Measurements from ENCODE around the gene TUBE1. TPM values are rescaled to one million over a fixed set of nuclear protein-coding genes. Genes with fewer than 3 reads are reported as not detected.

The TUBE1 gene
- total and polyA plus RNA-seq, 2 of the 4 experiments (the other 2 are of a cell fraction) = 7.9 to 8.6 TPM

- DNase-seq = no peak
- Histone ChIP-seq H3K9ac (ENCODE audit: low read depth, low read length) (no peak overlapping the region), H3K27ac (ENCODE audit: insufficient read depth, low read length) (no peak overlapping the region), H3K4me1 (ENCODE audit: control insufficient read depth, insufficient read depth, low read length) (no peaks in the 10 kb centered on the region), H2BK20ac (ENCODE audit: low read depth, low read length) (no peak overlapping the region), H2AFZ (replicated peaks; ENCODE audit: low read length, poor library complexity) (no peak overlapping the region), H2AK5ac (ENCODE audit: low read depth, low read length) (no peak overlapping the region), H4K5ac (ENCODE audit: low read depth, low read length) (no peak overlapping the region), H4K91ac (ENCODE audit: insufficient read depth, low read depth, low read length) (no peak overlapping the region), H3K4ac (ENCODE audit: low read depth, low read length) (no peak overlapping the region), H3K9me1 (ENCODE audit: insufficient read depth, low read length) (no peaks in the 10 kb centered on the region), H3K4me2 (ENCODE audit: low read depth, low read length) (no peak overlapping the region), H3K79me1 (ENCODE audit: low read depth in 1 of 2, low read length in 2 of 2) (no peaks in the 10 kb centered on the region), H2BK120ac (ENCODE audit: low read depth, low read length) (no peak overlapping the region), H3K27me3 (ENCODE audit: control insufficient read depth, insufficient read depth, low read length) (no peaks in the 10 kb centered on the region), H2AK9ac (replicated peaks; ENCODE audit: low read depth, low read length, poor library complexity) (no peak overlapping the region), H2BK5ac (ENCODE audit: low read depth, low read length, poor library complexity, severe bottlenecking) (no peak overlapping the region), H3K18ac (ENCODE audit: low read depth, low read length) (no peak overlapping the region), H3K9me3 (ENCODE audit: control insufficient read depth, insufficient read depth, low read length) (no peaks in the 10 kb centered on the region), H3K36me3 (ENCODE audit: control insufficient read depth, insufficient read depth, low read length) (peaks cover 41% of the 10 kb centered on the region), H3K4me3 (ENCODE audit: insufficient read depth, low read depth, low read length) (no peak overlapping the region), H4K8ac (ENCODE audit: low read depth in 2 of 2, low read length in 2 of 2) (no peak overlapping the region), H3K56ac (ENCODE audit: extremely low read depth, insufficient read depth, low read length) (no peak overlapping the region), H2BK15ac (ENCODE audit: low read depth, low read length) (no peak overlapping the region), H3K14ac (replicated peaks; ENCODE audit: low read depth, low read length) (no peak overlapping the region), H4K20me1 (ENCODE audit: insufficient read depth, low read length) (no peaks in the 10 kb centered on the region), H3K23ac (ENCODE audit: low read depth, low read length) (no peak overlapping the region)
- intact Hi-C loops (cut with micrococcal nuclease) (loop anchor here (2.0 to 5.0 kb wide), 2 partner anchors 13 to 51 kb away; no protein-coding TSS in a partner anchor), dilution Hi-C loops (cut with HindIII; ENCODE audit: low sequenced_read_pairs, unreplicated experiment) (no loop called here), in situ Hi-C loops (cut with MboI; ENCODE audit: low sequenced_read_pairs) (no loop called here)
- no TSS peak for BruUV-seq (replicated peaks)
- ChIA-PET CTCF (no interaction called here), POLR2A (ENCODE audit: unreplicated experiment) (no interaction called here)
- no peak for TF ChIP-seq SMC3 (IDR thresholded peaks at IDR 0.05; ENCODE audit: low read depth, low read length)
- TF ChIP-seq MAZ (IDR thresholded peaks at IDR 0.05; ENCODE audit: borderline replicate concordance, low read depth, low read length) = no peak
- TF ChIP-seq, protein P1, sequence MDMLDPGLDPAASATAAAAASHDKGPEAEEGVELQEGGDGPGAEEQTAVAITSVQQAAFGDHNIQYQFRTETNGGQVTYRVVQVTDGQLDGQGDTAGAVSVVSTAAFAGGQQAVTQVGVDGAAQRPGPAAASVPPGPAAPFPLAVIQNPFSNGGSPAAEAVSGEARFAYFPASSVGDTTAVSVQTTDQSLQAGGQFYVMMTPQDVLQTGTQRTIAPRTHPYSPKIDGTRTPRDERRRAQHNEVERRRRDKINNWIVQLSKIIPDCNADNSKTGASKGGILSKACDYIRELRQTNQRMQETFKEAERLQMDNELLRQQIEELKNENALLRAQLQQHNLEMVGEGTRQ (IDR thresholded peaks at IDR 0.05; ENCODE audit: low read depth, low read length) = no peak
- no peak for TF ChIP-seq MXI1 (IDR thresholded peaks at IDR 0.05; ENCODE audit: borderline replicate concordance, low read depth, low read length)
- TF ChIP-seq RCOR1 (IDR thresholded peaks at IDR 0.05; ENCODE audit: insufficient replicate concordance, low read length) = no peak
- TF ChIP-seq CEBPB (IDR thresholded peaks at IDR 0.05; ENCODE audit: low read depth, low read length) = no peak
- no peak for TF ChIP-seq RAD21 (IDR thresholded peaks at IDR 0.05; ENCODE audit: low read length)
- no peak for TF ChIP-seq CHD1 (IDR thresholded peaks at IDR 0.05; ENCODE audit: low read depth, low read length)
- no peak for TF ChIP-seq MAFK (IDR thresholded peaks at IDR 0.05; ENCODE audit: low read depth, low read length)
- TF ChIP-seq NFE2L2 (IDR thresholded peaks at IDR 0.05; ENCODE audit: low read depth, low read length) = no peak
- TF ChIP-seq FOS (IDR thresholded peaks at IDR 0.05; ENCODE audit: low read depth, low read length) = no peak
- TF ChIP-seq, protein P2, sequence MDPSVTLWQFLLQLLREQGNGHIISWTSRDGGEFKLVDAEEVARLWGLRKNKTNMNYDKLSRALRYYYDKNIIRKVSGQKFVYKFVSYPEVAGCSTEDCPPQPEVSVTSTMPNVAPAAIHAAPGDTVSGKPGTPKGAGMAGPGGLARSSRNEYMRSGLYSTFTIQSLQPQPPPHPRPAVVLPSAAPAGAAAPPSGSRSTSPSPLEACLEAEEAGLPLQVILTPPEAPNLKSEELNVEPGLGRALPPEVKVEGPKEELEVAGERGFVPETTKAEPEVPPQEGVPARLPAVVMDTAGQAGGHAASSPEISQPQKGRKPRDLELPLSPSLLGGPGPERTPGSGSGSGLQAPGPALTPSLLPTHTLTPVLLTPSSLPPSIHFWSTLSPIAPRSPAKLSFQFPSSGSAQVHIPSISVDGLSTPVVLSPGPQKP (IDR thresholded peaks at IDR 0.05; ENCODE audit: borderline replicate concordance, low read depth, low read length) = no peak
- TF ChIP-seq BHLHE40 (IDR thresholded peaks at IDR 0.05; ENCODE audit: low read depth, low read length) = no peak
- TF ChIP-seq POLR2A (IDR thresholded peaks at IDR 0.05; ENCODE audit: low read depth, low read length) = no peak
- TF ChIP-seq RFX5 (IDR thresholded peaks at IDR 0.05; ENCODE audit: low read depth, low read length) = no peak
- TF ChIP-seq, protein P3, sequence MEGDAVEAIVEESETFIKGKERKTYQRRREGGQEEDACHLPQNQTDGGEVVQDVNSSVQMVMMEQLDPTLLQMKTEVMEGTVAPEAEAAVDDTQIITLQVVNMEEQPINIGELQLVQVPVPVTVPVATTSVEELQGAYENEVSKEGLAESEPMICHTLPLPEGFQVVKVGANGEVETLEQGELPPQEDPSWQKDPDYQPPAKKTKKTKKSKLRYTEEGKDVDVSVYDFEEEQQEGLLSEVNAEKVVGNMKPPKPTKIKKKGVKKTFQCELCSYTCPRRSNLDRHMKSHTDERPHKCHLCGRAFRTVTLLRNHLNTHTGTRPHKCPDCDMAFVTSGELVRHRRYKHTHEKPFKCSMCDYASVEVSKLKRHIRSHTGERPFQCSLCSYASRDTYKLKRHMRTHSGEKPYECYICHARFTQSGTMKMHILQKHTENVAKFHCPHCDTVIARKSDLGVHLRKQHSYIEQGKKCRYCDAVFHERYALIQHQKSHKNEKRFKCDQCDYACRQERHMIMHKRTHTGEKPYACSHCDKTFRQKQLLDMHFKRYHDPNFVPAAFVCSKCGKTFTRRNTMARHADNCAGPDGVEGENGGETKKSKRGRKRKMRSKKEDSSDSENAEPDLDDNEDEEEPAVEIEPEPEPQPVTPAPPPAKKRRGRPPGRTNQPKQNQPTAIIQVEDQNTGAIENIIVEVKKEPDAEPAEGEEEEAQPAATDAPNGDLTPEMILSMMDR (conservative IDR thresholded peaks at IDR 0.05; ENCODE audit: low read depth, low read length) = no peak
- 85% methylated on average over 4 of the region's 5 CpGs; no CpG with 5 or more reads in 1 of the 2 experiments for WGBS, 2 experiments (ENCODE audit: extremely low coverage in 2 of 2, insufficient read length in 1 of 2)
- no peak for ATAC-seq (ENCODE audit: low read depth)
Measured at GRCh38 chr6:112128208-112128607, 40.9 kb upstream of the TUBE1 start.

Measured in IMR-90 (cell line).